OCI-LY1 (cell line): ENCODE measurements around the gene MED22.

Experiments
- H2AFZ ChIP-seq: fragments of 200-600 bp; sonication (generic), shearing (Covaris generic); 2 replicates; pipeline ENCODE4 v1.6.0; 2014; ENCODE audit warnings: antibody characterized with exemption, mild to moderate bottlenecking, low read length
- H3F3A ChIP-seq: fragments of 200-600 bp; sonication (generic), shearing (Covaris generic); 2 replicates; pipeline ENCODE4 v1.6.0; 2014; ENCODE audit warnings: mild to moderate bottlenecking, antibody characterized with exemption, low read length, moderate library complexity; ENCODE audit not compliant: insufficient read depth
- H3K27ac ChIP-seq: fragments of 200-600 bp; sonication (generic); 2 replicates; pipeline ENCODE4 v1.5.1; 2014; ENCODE audit warnings: low read length, mixed run types, mild to moderate bottlenecking, low read depth; ENCODE audit not compliant: poor library complexity, severe bottlenecking
- H3K27me3 ChIP-seq: fragments of 200-600 bp; sonication (generic); 2 replicates; pipeline ENCODE4 v1.6.0; 2014; ENCODE audit warnings: antibody characterized with exemption, mild to moderate bottlenecking, low read length, moderate library complexity; ENCODE audit not compliant: insufficient read depth
- H3K36me3 ChIP-seq: fragments of 200-600 bp; sonication (generic); 2 replicates; pipeline ENCODE4 v1.6.1; 2014; ENCODE audit warnings: mild to moderate bottlenecking, antibody characterized with exemption, low read length, moderate library complexity, mixed read lengths; ENCODE audit not compliant: insufficient read depth
- H3K4me1 ChIP-seq: fragments of 200-600 bp; sonication (generic); 2 replicates; pipeline ENCODE4 v1.5.1; 2014; ENCODE audit warnings: mild to moderate bottlenecking, low read length, moderate library complexity; ENCODE audit not compliant: insufficient read depth, severe bottlenecking
- H3K4me2 ChIP-seq: fragments of 200-600 bp; sonication (generic), shearing (Covaris generic); 2 replicates; pipeline ENCODE4 v1.6.1; 2014; ENCODE audit warnings: low read length
- H3K4me3 ChIP-seq: fragments of 200-600 bp; sonication (generic); 2 replicates; pipeline ENCODE4 v1.5.1; 2014; ENCODE audit warnings: low read length, low read depth, mild to moderate bottlenecking, mixed read lengths; ENCODE audit not compliant: poor library complexity, severe bottlenecking
- H3K79me2 ChIP-seq: fragments of 200-600 bp; shearing (Covaris generic); 2 replicates; pipeline ENCODE4 v1.6.1; 2016; ENCODE audit warnings: mixed run types, low read length, mixed read lengths; ENCODE audit not compliant: insufficient read depth
- H3K9ac ChIP-seq: fragments of 200-600 bp; sonication (generic), shearing (Covaris generic); 2 replicates; pipeline ENCODE4 v1.6.1; 2014; ENCODE audit warnings: mild to moderate bottlenecking, low read length, mixed read lengths
- H3K9me2 ChIP-seq: fragments of 200-600 bp; sonication (generic), shearing (Covaris generic); 2 replicates; pipeline ENCODE4 v1.6.1; 2014; ENCODE audit warnings: low read depth, mild to moderate bottlenecking, low read length, mixed read lengths
- H3K9me3 ChIP-seq: fragments of 200-600 bp; shearing (Covaris generic); 2 replicates; pipeline ENCODE4 v1.6.1; 2014; ENCODE audit warnings: low read length, mixed read lengths
- H4K20me1 ChIP-seq: fragments of 200-600 bp; sonication (generic), shearing (Covaris generic); 2 replicates; pipeline ENCODE4 v1.6.0; 2016; ENCODE audit warnings: mild to moderate bottlenecking, low read length; ENCODE audit not compliant: insufficient read depth
- EZH2 ChIP-seq: fragments of 200-600 bp; sonication (generic), shearing (Covaris generic); IDR thresholded peaks from 2 replicates; pipeline ENCODE4 v1.8.0; 2017; ENCODE audit warnings: borderline replicate concordance, mixed run types, mild to moderate bottlenecking, antibody characterized with exemption, low read length, moderate library complexity, mixed read lengths
- TF ChIP-seq, protein P1 (sequence below): fragments of 200-600 bp; sonication (generic), shearing (Covaris generic); IDR thresholded peaks from 2 replicates; pipeline ENCODE4 v1.5.1; 2017; ENCODE audit warnings: mild to moderate bottlenecking, antibody characterized with exemption, low read length, moderate library complexity, mixed read lengths

MED22 gene

DNA sequence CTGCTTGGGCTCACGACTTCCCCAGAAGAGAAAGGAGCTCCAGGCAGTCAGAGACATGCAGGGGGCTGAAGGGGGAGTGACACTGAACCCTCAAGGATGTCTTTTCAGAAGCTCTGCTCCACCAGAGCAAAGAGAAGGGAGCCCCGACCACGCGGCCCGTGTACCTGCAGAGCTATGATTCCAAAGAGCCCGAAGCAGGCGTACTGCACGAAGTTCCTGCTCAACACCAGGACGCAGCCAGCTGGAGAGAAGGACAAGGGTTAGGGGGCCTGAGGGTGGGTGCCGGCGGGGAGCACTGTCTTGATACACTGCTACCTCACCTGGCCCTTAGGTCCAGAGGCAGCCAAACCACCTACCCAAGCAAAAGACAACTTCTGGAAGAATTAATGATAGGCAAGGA is 18.5 kb upstream of the MED22 start:
- H3K79me2 ChIP-seq = peaks cover 4% of the 10 kb centered on the region

GRCh38 chr9:133362359-133363044 is 14.6 kb upstream of the MED22 start:
- Histone ChIP-seq H3F3A (no peaks in the 10 kb centered on the region), H3K9ac (no peak overlapping the region), H3K9me3 (no peaks in the 10 kb centered on the region), H3K4me2 (no peak overlapping the region), H3K27me3 (no peaks in the 10 kb centered on the region), H3K79me2 (no peaks in the 10 kb centered on the region), H3K4me3 (no peak overlapping the region), H3K27ac (no peak overlapping the region), H3K9me2 (no peaks in the 10 kb centered on the region), H3K36me3 (peaks cover 87% of the 10 kb centered on the region), H4K20me1 (no peaks in the 10 kb centered on the region), H3K4me1 (peaks cover 7% of the 10 kb centered on the region), H2AFZ (no peak overlapping the region)
- TF ChIP-seq EZH2 = no peak
- TF ChIP-seq, protein P1, sequence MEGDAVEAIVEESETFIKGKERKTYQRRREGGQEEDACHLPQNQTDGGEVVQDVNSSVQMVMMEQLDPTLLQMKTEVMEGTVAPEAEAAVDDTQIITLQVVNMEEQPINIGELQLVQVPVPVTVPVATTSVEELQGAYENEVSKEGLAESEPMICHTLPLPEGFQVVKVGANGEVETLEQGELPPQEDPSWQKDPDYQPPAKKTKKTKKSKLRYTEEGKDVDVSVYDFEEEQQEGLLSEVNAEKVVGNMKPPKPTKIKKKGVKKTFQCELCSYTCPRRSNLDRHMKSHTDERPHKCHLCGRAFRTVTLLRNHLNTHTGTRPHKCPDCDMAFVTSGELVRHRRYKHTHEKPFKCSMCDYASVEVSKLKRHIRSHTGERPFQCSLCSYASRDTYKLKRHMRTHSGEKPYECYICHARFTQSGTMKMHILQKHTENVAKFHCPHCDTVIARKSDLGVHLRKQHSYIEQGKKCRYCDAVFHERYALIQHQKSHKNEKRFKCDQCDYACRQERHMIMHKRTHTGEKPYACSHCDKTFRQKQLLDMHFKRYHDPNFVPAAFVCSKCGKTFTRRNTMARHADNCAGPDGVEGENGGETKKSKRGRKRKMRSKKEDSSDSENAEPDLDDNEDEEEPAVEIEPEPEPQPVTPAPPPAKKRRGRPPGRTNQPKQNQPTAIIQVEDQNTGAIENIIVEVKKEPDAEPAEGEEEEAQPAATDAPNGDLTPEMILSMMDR = no peak

More for the DNA sequence above, 18.5 kb upstream of the MED22 start:
- Histone ChIP-seq H3F3A (no peaks in the 10 kb centered on the region), H3K9me2 (no peaks in the 10 kb centered on the region), H4K20me1 (no peaks in the 10 kb centered on the region), H3K4me3 (no peak overlapping the region), H2AFZ (no peak overlapping the region), H3K4me1 (peaks cover 13% of the 10 kb centered on the region), H3K36me3 (peaks cover 70% of the 10 kb centered on the region), H3K27me3 (no peaks in the 10 kb centered on the region), H3K9ac (no peak overlapping the region), H3K27ac (no peak overlapping the region), H3K9me3 (no peaks in the 10 kb centered on the region), H3K4me2 (no peak overlapping the region)
- TF ChIP-seq EZH2 = no peak
- TF ChIP-seq, protein P1 = no peak

DNA sequence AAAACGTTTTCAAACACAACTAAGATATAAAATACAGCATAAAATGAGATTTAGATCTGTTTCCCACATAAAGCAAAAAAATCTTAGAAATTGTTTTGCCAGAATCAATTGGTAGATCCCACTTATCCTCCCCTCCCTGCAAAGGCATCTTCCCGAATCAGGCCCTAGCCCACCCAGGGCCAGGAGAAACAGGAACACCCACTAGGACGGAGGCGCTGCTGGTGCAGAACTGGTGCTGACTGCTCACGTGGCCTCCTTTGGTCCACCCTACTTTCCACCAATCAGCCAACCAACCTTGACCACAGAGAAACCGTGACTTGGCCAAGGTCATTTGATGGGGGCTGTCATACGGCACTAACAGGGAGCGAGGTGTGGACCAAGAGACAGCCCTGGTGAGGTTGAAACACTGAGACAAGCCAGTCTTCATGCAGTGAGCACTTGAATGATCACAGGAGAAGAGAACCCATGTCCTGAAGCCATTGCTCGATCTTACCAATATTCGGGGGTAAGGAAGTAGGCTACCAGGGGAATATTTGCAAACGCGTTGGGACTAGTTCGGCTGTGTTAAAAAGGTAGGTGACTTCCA is 13.7 kb upstream of the MED22 start:
- Histone ChIP-seq H3K9ac (no peak overlapping the region), H4K20me1 (no peaks in the 10 kb centered on the region), H3K4me1 (peaks cover 13% of the 10 kb centered on the region), H3K4me2 (no peak overlapping the region), H3K9me3 (no peaks in the 10 kb centered on the region), H3K27ac (no peak overlapping the region), H3K9me2 (no peaks in the 10 kb centered on the region), H3K36me3 (peaks cover 87% of the 10 kb centered on the region), H2AFZ (no peak overlapping the region), H3K27me3 (no peaks in the 10 kb centered on the region), H3K4me3 (no peak overlapping the region), H3F3A (no peaks in the 10 kb centered on the region), H3K79me2 (no peaks in the 10 kb centered on the region; the same call in 1 of the 2 replicates)
- TF ChIP-seq EZH2 = no peak
- TF ChIP-seq, protein P1 = no peak
